Tibial artery (tissue), 4 donors: ENCODE results near the gene ACER3.

ENCODE experiments used
- DNase-seq, 2 donors: peaks; one replicate each; pipeline ENCODE4 v3.0.0-alpha.2; 2019
- H3K27ac ChIP-seq, 2 donors: fragments of 200-600 bp; sonication (generic) in 1 of 2; 1 replicate in 1 of 2; 2 replicates in 1 of 2; pipeline ENCODE4 v1.5.1; 2018 to 2019; ENCODE audit warnings: mild to moderate bottlenecking in 1 of 2
- H3K27me3 ChIP-seq, 2 donors: fragments of 200-600 bp; sonication (generic) in 1 of 2; one replicate each; pipeline versions ENCODE4 v1.5.1 to v1.6.0; 2016 to 2019
- H3K36me3 ChIP-seq, 3 donors: fragments of 200-600 bp; sonication (generic) in 2 of 3; one replicate each; pipeline ENCODE4 v1.5.1; 2016 to 2019; ENCODE audit warnings: mild to moderate bottlenecking in 2 of 3
- H3K4me1 ChIP-seq, 4 donors: fragments of 200-600 bp; sonication (generic) in 2 of 4; 1 replicate in 3 of 4; 2 replicates in 1 of 4; pipeline ENCODE4 v1.5.1; 2016 to 2019
- H3K4me3 ChIP-seq, 2 donors: fragments of 200-600 bp; sonication (generic) in 1 of 2; 1 replicate in 1 of 2; 2 replicates in 1 of 2; pipeline ENCODE4 v1.5.1; 2018 to 2019; ENCODE audit warnings: mild to moderate bottlenecking in 2 of 2
- H3K9me3 ChIP-seq, 3 donors: fragments of 200-600 bp; sonication (generic) in 1 of 3; one replicate each; pipeline ENCODE4 v1.5.1; 2016 to 2019
- intact Hi-C: fragments of 100-400 bp; cut with DNase I; formaldehyde crosslinking; loops from one replicate; pipeline ENCODE4 v1.15.0; 2023; ENCODE audit warnings: low total_unique reads
- TF ChIP-seq, protein P1 (sequence below), 2 experiments: fragments of 200-600 bp in 1 of 2; fragments of 450-650 bp in 1 of 2; IDR thresholded peaks; one replicate each; pipeline ENCODE4 v1.5.1; 2017 to 2019; ENCODE audit warnings: antibody characterized with exemption in 2 of 2, mild to moderate bottlenecking in 1 of 2, moderate library complexity in 1 of 2

ACER3 gene

DNA sequence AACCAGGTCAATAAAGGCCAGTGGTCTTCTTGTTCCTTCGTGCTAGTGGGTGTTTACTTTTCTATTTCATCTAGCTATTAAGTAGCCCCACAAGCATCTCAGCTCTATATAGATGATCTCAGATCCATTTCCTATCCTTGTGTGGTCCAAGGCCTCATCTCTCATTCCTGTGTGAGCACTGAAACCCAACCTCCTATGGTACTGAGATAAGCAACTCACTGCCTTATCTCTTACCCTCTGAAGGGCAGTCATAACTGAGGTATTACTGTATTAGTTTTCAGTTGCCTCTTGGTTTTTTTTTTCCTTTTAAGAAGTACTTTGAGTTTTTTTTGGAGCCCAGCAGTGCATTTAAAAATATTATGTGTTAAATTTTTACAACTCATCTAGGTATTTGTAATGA, 28.3 kb downstream of the ACER3 start:
- TF ChIP-seq, protein P1, sequence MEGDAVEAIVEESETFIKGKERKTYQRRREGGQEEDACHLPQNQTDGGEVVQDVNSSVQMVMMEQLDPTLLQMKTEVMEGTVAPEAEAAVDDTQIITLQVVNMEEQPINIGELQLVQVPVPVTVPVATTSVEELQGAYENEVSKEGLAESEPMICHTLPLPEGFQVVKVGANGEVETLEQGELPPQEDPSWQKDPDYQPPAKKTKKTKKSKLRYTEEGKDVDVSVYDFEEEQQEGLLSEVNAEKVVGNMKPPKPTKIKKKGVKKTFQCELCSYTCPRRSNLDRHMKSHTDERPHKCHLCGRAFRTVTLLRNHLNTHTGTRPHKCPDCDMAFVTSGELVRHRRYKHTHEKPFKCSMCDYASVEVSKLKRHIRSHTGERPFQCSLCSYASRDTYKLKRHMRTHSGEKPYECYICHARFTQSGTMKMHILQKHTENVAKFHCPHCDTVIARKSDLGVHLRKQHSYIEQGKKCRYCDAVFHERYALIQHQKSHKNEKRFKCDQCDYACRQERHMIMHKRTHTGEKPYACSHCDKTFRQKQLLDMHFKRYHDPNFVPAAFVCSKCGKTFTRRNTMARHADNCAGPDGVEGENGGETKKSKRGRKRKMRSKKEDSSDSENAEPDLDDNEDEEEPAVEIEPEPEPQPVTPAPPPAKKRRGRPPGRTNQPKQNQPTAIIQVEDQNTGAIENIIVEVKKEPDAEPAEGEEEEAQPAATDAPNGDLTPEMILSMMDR (IDR thresholded peaks at IDR 0.05) = no peak

DNA sequence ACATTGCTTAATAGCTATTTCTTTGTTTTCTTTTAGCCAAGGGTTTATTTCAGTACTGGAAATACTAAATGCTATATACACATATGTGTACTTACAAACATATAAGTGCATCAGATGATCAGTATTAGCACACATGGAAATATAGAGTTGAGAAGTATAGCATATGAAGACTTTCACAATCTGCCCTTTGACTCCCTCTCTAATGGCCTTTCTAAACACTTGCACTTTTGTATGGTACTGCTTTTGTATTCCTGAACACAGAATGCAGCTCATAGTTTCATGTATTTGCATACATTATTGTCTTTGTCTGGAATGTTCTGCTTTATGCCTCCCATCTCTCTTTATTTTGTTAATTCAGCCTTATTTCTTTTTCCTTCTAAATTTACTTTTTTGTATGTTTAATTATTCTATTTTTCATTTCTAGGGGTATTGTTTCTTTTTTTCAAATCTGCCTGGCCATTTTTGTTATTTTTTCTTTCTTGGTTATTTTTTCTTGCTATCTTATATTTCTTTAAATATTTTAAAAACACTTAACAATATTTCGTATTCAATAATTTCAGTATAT, 28.8 kb downstream of the ACER3 start:
- H3K4me1 ChIP-seq = no peaks in the 10 kb centered on the region
- no peak for DNase-seq
- TF ChIP-seq, protein P1 (IDR thresholded peaks at IDR 0.05) = no peak

More for the DNA sequence above, 28.3 kb downstream of the ACER3 start:
- no peaks in the 10 kb centered on the region for H3K36me3 ChIP-seq
- no peak overlapping the region for H3K4me3 ChIP-seq
- no peaks in the 10 kb centered on the region for H3K9me3 ChIP-seq
- H3K4me1 ChIP-seq = no peaks in the 10 kb centered on the region
- H3K27ac ChIP-seq = no peak overlapping the region
- intact Hi-C loops = no loop called here
- DNase-seq = no peak
- no peaks in the 10 kb centered on the region for H3K27me3 ChIP-seq

GRCh38 chr11:76890329-76890728, 29.6 kb downstream of the ACER3 start:
- TF ChIP-seq, protein P1 (IDR thresholded peaks at IDR 0.05) = no peak
- Histone ChIP-seq H3K27me3 (no peaks in the 10 kb centered on the region), H3K9me3 (no peaks in the 10 kb centered on the region), H3K4me3 (no peak overlapping the region), H3K36me3 (no peaks in the 10 kb centered on the region), H3K4me1 (no peaks in the 10 kb centered on the region), H3K27ac (no peak overlapping the region)
- no peak for DNase-seq
- intact Hi-C loops = no loop called here

More for the DNA sequence above, 28.8 kb downstream of the ACER3 start:
- Histone ChIP-seq H3K27ac (no peak overlapping the region), H3K4me3 (no peak overlapping the region), H3K9me3 (no peaks in the 10 kb centered on the region), H3K27me3 (no peaks in the 10 kb centered on the region), H3K36me3 (no peaks in the 10 kb centered on the region)
- intact Hi-C loops = no loop called here

DNA sequence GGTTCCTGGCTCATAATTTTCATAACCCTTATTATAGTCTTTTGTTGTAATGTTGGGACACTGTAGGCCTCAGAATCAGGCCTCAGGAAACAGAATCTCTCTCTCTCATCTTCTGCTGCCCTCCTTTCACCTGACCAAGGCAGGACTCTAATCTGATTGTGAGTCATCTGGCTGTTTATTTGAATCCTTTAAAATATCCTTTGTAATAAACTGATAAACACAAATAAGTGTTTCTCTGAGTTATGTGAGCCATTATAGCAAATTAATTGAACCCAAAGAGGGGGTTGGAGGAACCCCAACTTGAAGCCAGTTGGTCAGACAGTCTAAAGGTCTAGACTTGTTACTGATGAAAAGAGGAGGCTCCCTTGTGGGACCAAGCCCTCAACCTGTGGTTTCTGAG, 30.6 kb downstream of the ACER3 start:
- intact Hi-C loops = no loop called here
- TF ChIP-seq, protein P1 (IDR thresholded peaks at IDR 0.05) = no peak
- no peaks in the 10 kb centered on the region for H3K27me3 ChIP-seq
- no peaks in the 10 kb centered on the region for H3K9me3 ChIP-seq
- no peaks in the 10 kb centered on the region for H3K4me1 ChIP-seq
- H3K36me3 ChIP-seq = no peaks in the 10 kb centered on the region
- H3K27ac ChIP-seq = no peak overlapping the region
- no peak for DNase-seq
- H3K4me3 ChIP-seq = no peak overlapping the region

DNA sequence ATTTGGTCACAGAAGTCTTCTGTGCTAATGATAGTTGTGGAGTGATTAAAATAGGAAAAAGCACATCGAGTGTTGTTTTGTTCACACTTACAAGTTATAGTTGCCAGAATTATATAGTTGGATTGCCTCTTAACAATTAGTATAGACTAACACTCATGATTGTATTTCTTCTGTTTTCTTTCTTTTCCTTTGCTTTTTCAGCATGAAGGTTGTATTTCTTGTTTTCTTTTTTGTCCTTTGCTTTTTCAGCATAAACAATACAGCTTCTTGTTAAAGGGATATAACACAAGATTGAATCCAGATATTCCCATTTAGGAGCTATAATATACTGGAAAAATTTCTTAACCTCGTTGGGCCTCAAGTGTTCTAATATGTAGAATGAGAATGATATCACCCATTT, 31.1 kb downstream of the ACER3 start:
- Histone ChIP-seq H3K36me3 (no peaks in the 10 kb centered on the region), H3K4me3 (no peak overlapping the region), H3K27me3 (no peaks in the 10 kb centered on the region), H3K9me3 (no peaks in the 10 kb centered on the region), H3K4me1 (no peaks in the 10 kb centered on the region), H3K27ac (no peak overlapping the region)
- no peak for DNase-seq
- intact Hi-C loops = no loop called here
- TF ChIP-seq, protein P1 (IDR thresholded peaks at IDR 0.05) = no peak

DNA sequence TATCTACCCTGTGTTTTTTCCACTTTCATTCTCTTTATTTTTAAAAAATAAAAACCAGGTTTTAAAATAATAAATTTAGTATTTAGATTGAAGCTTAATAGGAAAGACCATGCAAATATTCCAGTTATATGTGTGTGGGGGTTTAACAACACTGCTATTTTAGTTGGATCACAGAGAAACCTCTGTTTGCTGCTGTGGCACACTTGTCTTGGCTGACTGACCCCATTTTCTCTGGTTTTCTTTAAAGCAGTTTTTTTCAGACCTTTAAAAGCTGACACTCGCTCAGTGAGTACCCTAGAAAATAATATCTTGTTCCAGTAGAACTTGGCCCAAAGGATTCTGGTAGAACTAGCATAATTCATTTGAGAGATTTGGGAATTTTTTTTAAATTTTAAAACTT, 31.6 kb downstream of the ACER3 start:
- no peaks in the 10 kb centered on the region for H3K4me1 ChIP-seq
- H3K27ac ChIP-seq = no peak overlapping the region
- TF ChIP-seq, protein P1 (IDR thresholded peaks at IDR 0.05) = no peak
- H3K4me3 ChIP-seq = no peak overlapping the region
- no peaks in the 10 kb centered on the region for H3K36me3 ChIP-seq
- intact Hi-C loops = no loop called here
- H3K9me3 ChIP-seq = no peaks in the 10 kb centered on the region
- no peak for DNase-seq
- H3K27me3 ChIP-seq = no peaks in the 10 kb centered on the region
